ENCODE measurements around the gene DAND5.

DAND5 gene

GRCh38 chr19:12945479-12946091 is 23.8 kb upstream of the DAND5 start, which contains the start of gene RAD23A:
Gene RAD23A (plus strand): TSS chr19:12945862. CDS start chr19:12945949, 87 bp downstream.
- peak; percentile 93 for TF ChIP-seq POLR2A (IDR thresholded peaks at IDR 0.05; ENCODE audit: extremely low read depth, insufficient read length)
- peak; percentile 100 for TF ChIP-seq MAX (IDR thresholded peaks at IDR 0.05; ENCODE audit: low read depth, low read length)
- TF ChIP-seq CTCF (IDR thresholded peaks at IDR 0.05; ENCODE audit: low read depth, low read length) = no peak
- peak; percentile 97 for TF ChIP-seq MYC (IDR thresholded peaks at IDR 0.05; ENCODE audit: low read depth, low read length)
- peak within 1 kb of the TSS; percentile 100 for H3K4me3 ChIP-seq (ENCODE audit: low read depth, low read length)

GRCh38 chr19:12946092-12946721 is 23.2 kb upstream of the DAND5 start:
- DNase-seq (ENCODE audit: low read depth) = peak; percentile 87
- peak overlapping the region; percentile 96 for H3K4me3 ChIP-seq (ENCODE audit: low read depth, low read length)
- no peak for TF ChIP-seq CTCF (IDR thresholded peaks at IDR 0.05; ENCODE audit: low read depth, low read length)
- TF ChIP-seq POLR2A (IDR thresholded peaks at IDR 0.05; ENCODE audit: extremely low read depth, insufficient read length) = no peak
- no peak for TF ChIP-seq MAX (IDR thresholded peaks at IDR 0.05; ENCODE audit: low read depth, low read length)
- no peak for TF ChIP-seq MYC (IDR thresholded peaks at IDR 0.05; ENCODE audit: low read depth, low read length)

More at GRCh38 chr19:12945479-12946091, 23.8 kb upstream of the DAND5 start, which contains the start of gene RAD23A:
- peak; percentile 98 for DNase-seq (ENCODE audit: low read depth)

- no peak for TF ChIP-seq POLR2A (IDR thresholded peaks at IDR 0.05; ENCODE audit: extremely low read depth, insufficient read length)
- no peak for TF ChIP-seq CTCF (IDR thresholded peaks at IDR 0.05; ENCODE audit: low read depth, low read length)
- TF ChIP-seq MYC (IDR thresholded peaks at IDR 0.05; ENCODE audit: low read depth, low read length) = no peak
- TF ChIP-seq MAX (IDR thresholded peaks at IDR 0.05; ENCODE audit: low read depth, low read length) = no peak
- peak; percentile 26 for DNase-seq (ENCODE audit: low read depth)
- H3K4me3 ChIP-seq (ENCODE audit: low read depth, low read length) = peak overlapping the region; percentile 96
Observed at GRCh38 chr19:12946731-12947496, 22.5 kb upstream of the DAND5 start.

- DNase-seq (ENCODE audit: low read depth) = no peak
- TF ChIP-seq MAX (IDR thresholded peaks at IDR 0.05; ENCODE audit: low read depth, low read length) = no peak
- no peak for TF ChIP-seq MYC (IDR thresholded peaks at IDR 0.05; ENCODE audit: low read depth, low read length)
- TF ChIP-seq POLR2A (IDR thresholded peaks at IDR 0.05; ENCODE audit: extremely low read depth, insufficient read length) = no peak
- TF ChIP-seq CTCF (IDR thresholded peaks at IDR 0.05; ENCODE audit: low read depth, low read length) = no peak
- H3K4me3 ChIP-seq (ENCODE audit: low read depth, low read length) = no peak overlapping the region
Observed at GRCh38 chr19:12947702-12948611, 21.4 kb upstream of the DAND5 start.
